Spleen (tissue), 11 donors: ENCODE data around the gene PAK4. TPM values are rescaled to one million over a fixed set of nuclear protein-coding genes. Genes with fewer than 3 reads are reported as not detected.

ENCODE experiments used
- DNase-seq: peaks from one replicate; pipeline ENCODE4 v3.0.0-alpha.2; 2020
- H3K27ac ChIP-seq, 8 donors: fragments of 200-600 bp; sonication (generic) in 7 of 8; 1 replicate in 4 of 8; 2 replicates in 4 of 8; pipeline versions ENCODE4 v1.5.0 to v1.8.0; 2016 to 2021; ENCODE audit warnings: inconsistent platforms in 4 of 8, mild to moderate bottlenecking in 4 of 8, moderate library complexity in 1 of 8
- H3K27me3 ChIP-seq, 7 donors: fragments of 200-600 bp; sonication (generic) in 6 of 7; replicated peaks in 1 of 7; 1 replicate in 4 of 7; 2 replicates in 3 of 7; pipeline versions ENCODE4 v1.5.0 to v1.8.0; 2016 to 2021; ENCODE audit warnings: inconsistent platforms in 3 of 7, mild to moderate bottlenecking in 1 of 7
- H3K36me3 ChIP-seq, 6 donors: fragments of 200-600 bp; sonication (generic) in 5 of 6; 1 replicate in 4 of 6; 2 replicates in 2 of 6; pipeline versions ENCODE4 v1.5.0 to v1.8.0; 2016 to 2021; ENCODE audit warnings: inconsistent platforms in 2 of 6
- H3K4me1 ChIP-seq, 6 donors: fragments of 200-600 bp; sonication (generic) in 5 of 6; 1 replicate in 3 of 6; 2 replicates in 3 of 6; pipeline versions ENCODE4 v1.5.0 to v1.8.0; 2016 to 2021; ENCODE audit warnings: inconsistent platforms in 3 of 6
- H3K4me3 ChIP-seq, 8 donors: fragments of 200-600 bp; sonication (generic) in 7 of 8; 1 replicate in 4 of 8; 2 replicates in 4 of 8; pipeline versions ENCODE4 v1.5.0 to v1.8.0; 2016 to 2021; ENCODE audit warnings: inconsistent platforms in 4 of 8, mild to moderate bottlenecking in 4 of 8, moderate library complexity in 2 of 8
- H3K9me3 ChIP-seq, 8 donors: fragments of 200-600 bp; sonication (generic) in 7 of 8; 1 replicate in 4 of 8; 2 replicates in 4 of 8; pipeline versions ENCODE4 v1.5.0 to v1.8.0; 2016 to 2021; ENCODE audit warnings: inconsistent platforms in 4 of 8
- POLR2A ChIP-seq, 3 donors: fragments of 450-650 bp; IDR thresholded peaks; one replicate each; pipeline ENCODE4 v1.5.1; 2017; ENCODE audit warnings: antibody characterized with exemption in 3 of 3, mild to moderate bottlenecking in 1 of 3
- POLR2AphosphoS5 ChIP-seq, 3 donors: sonication (generic); formaldehyde crosslinking; IDR thresholded peaks; one replicate each; pipeline ENCODE4 v1.5.1; 2017; ENCODE audit warnings: antibody characterized with exemption in 3 of 3
- WGBS, 5 donors: extraction: QIAGEN DNeasy Blood & Tissue Kit in 3 of 5; methylation state at CpG; one replicate each; pipeline versions ENCODE4 v1.1.5 to v1.1.7; 2013 to 2018; 5-methylcytosine and 5-hydroxymethylcytosine counted together
- intact Hi-C: fragments of 100-400 bp; cut with DNase I; formaldehyde crosslinking; loops from one replicate; pipeline ENCODE4 v1.15.0; 2023; ENCODE audit warnings: low total_unique reads
- polyA plus RNA-seq, 3 donors: library from polyadenylated mRNA; stranded (reverse); fragments of 200-250 nt; gene quantifications; one replicate each; pipeline ENCODE4 v1.2.1, GENCODE V29; 2013
- total RNA-seq, 7 donors: library from RNA; depleted of rRNA in 3 of 7; stranded (reverse); fragments of >200 nt in 3 of 7; fragmentation: NEBNext Ultra II Directional in 4 of 7; extraction: Animal tissue kit (Norgen Biotek cat#: 25700) in 4 of 7; gene quantifications; one replicate each; pipeline versions ENCODE4 v1.1.0 to v1.2.1, GENCODE V29; 2016 to 2021
- TF ChIP-seq, protein P1 (sequence below), 11 experiments: fragments of 200-600 bp in 7 of 11; fragments of 450-650 bp in 4 of 11; sonication (generic) in 4 of 11; IDR thresholded peaks in 8 of 11; conservative IDR thresholded peaks in 3 of 11; 1 replicate in 7 of 11; 2 replicates in 4 of 11; pipeline versions ENCODE4 v1.4.0 to v1.8.0; 2016 to 2021; ENCODE audit warnings: antibody characterized with exemption in 11 of 11, inconsistent platforms in 4 of 11, mild to moderate bottlenecking in 1 of 11
- donor health status: healthy with polysubstance abuse.
- donor health status: DM: no; HTN: no; CAD: no; lungs with moderate emphysema.
- donor health status: DM: no; HTN: no; CAD: no.
- donor health status: Bipolar disorder and iron deficiency.
- donor health status: healthy.
- donor health status: DM: no; HTN: no; CAD: no.
- donor health status: DM: yes; HTN: yes; CAD: no.

PAK4 gene
- total and polyA plus RNA-seq, 10 donors: 5.2 to 27.8 (median 14.7) TPM

DNA sequence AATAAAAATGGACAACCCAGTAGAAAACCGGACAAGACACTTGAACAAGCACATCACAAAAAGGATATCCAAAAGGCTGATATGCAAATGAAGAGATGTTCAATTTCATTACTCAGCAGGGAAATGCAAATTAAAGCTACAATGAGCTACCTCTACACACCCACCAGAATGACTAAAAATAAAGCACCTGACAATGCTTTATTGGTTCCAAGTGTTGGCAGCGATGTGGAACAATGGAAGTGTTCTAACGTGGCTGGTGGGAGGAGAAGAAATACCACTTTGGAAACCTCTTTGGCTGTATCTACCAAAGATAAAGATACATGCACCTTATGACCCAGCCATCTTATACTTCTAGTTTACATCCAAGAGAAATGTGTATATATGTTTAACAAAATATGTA, 45.2 kb upstream of the PAK4 start:
- TF ChIP-seq POLR2A (IDR thresholded peaks at IDR 0.05): no peak
- TF ChIP-seq, protein P1, sequence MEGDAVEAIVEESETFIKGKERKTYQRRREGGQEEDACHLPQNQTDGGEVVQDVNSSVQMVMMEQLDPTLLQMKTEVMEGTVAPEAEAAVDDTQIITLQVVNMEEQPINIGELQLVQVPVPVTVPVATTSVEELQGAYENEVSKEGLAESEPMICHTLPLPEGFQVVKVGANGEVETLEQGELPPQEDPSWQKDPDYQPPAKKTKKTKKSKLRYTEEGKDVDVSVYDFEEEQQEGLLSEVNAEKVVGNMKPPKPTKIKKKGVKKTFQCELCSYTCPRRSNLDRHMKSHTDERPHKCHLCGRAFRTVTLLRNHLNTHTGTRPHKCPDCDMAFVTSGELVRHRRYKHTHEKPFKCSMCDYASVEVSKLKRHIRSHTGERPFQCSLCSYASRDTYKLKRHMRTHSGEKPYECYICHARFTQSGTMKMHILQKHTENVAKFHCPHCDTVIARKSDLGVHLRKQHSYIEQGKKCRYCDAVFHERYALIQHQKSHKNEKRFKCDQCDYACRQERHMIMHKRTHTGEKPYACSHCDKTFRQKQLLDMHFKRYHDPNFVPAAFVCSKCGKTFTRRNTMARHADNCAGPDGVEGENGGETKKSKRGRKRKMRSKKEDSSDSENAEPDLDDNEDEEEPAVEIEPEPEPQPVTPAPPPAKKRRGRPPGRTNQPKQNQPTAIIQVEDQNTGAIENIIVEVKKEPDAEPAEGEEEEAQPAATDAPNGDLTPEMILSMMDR (IDR thresholded peaks at IDR 0.05 in 8 of 11, conservative IDR thresholded peaks at IDR 0.05 in 3 of 11): no peak
- TF ChIP-seq POLR2AphosphoS5 (IDR thresholded peaks at IDR 0.05): no peak
- H3K4me1 ChIP-seq: peaks cover 0 to 21% (median 12%) of the 10 kb centered on the region in 6 donors

DNA sequence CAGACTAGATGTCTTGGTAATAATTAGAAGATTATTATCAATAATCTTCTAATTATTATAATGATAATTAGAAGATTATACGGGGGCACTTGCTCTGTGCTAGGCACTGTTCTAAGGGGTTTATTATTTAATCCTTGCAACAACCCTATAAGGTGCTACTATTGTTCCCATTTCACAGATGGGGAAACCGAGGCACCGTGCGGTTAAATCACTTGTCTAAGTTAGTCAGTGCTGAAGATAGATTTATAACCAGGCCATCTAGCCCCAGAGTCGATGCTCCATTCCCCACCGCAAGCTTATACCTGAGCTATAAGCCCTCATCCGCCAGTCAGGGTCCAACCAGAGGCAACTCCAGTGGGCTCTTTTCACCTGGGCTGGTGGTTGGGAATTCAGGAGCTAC, 43.4 kb upstream of the PAK4 start:
- Histone ChIP-seq H3K36me3 (no peaks in the 10 kb centered on the region), H3K4me3 (no peak overlapping the region), H3K27me3 (peaks cover 7 to 95% (median 46%) of the 10 kb centered on the region in 7 donors), H3K9me3 (no peaks in the 10 kb centered on the region), H3K27ac (no peak overlapping the region), H3K4me1 (peaks cover 0 to 21% (median 12%) of the 10 kb centered on the region in 6 donors)
- TF ChIP-seq POLR2AphosphoS5 (IDR thresholded peaks at IDR 0.05): no peak
- no peak for TF ChIP-seq POLR2A (IDR thresholded peaks at IDR 0.05)
- TF ChIP-seq, protein P1 (IDR thresholded peaks at IDR 0.05 in 8 of 11, conservative IDR thresholded peaks at IDR 0.05 in 3 of 11): no peak
- DNase-seq: no peak
- WGBS, 5 donors: 86 to 92% (median 89%) methylated on average over 7 of the region's 7 CpGs
- intact Hi-C loops: no loop called here

More for the DNA sequence above, 45.2 kb upstream of the PAK4 start:
- Histone ChIP-seq H3K27me3 (peaks cover 7 to 90% (median 43%) of the 10 kb centered on the region in 7 donors), H3K36me3 (no peaks in the 10 kb centered on the region), H3K9me3 (no peaks in the 10 kb centered on the region), H3K4me3 (no peak overlapping the region), H3K27ac (no peak overlapping the region)
- no peak for DNase-seq
- 47 to 69% (median 55%) methylated on average over 3 of the region's 3 CpGs for WGBS, 5 donors
- intact Hi-C loops: no loop called here

DNA sequence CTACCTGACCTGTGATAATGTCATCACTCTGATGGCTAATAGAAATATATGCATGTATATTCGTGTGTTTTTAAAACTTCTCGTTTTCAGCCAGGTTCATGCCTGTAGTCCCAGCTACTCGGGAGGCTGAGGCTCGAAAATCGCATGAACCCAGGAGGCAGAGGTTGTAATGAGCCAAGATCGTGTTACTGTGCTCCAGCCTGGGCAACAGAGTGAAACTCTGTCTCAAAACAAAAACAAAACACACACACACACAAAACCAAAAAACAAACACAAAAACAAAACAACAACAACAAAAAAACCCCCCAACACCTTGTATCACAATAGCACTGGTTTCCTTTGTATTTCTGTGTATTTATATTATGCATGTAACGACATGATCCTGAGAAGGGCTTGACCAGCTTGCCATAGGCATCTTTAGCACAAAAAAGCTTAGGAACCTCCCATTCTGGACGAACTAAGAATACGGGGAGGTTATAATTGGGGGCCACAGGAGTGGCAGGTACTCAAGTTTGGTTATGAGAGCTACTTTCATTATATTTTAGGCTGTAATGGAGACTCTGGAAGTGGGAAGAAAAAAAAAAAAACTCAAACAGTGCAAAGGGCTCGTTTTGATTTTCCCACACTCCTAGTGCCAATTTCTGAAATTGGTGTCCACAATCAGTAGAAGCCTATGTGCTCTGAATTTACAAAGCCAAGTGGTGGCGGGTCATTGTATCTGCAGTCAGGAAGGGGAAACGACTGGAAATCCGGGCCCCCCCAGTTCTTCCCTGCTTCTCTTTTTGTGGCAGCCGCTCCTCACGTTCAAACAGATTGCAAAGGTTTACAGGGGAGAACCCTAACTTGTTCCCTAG, 42.6 kb upstream of the PAK4 start:
- TF ChIP-seq POLR2AphosphoS5 (IDR thresholded peaks at IDR 0.05) (no peak), POLR2A (IDR thresholded peaks at IDR 0.05) (no peak)
- TF ChIP-seq, protein P1 (IDR thresholded peaks at IDR 0.05 in 8 of 11, conservative IDR thresholded peaks at IDR 0.05 in 3 of 11): no peak
- Histone ChIP-seq H3K36me3 (no peaks in the 10 kb centered on the region), H3K27me3 (peaks cover 7 to 95% (median 46%) of the 10 kb centered on the region in 7 donors), H3K4me3 (peak overlapping the region in 1 of 8 donors; percentile 58), H3K27ac (no peak overlapping the region), H3K9me3 (no peaks in the 10 kb centered on the region), H3K4me1 (peaks cover 0 to 21% (median 12%) of the 10 kb centered on the region in 6 donors)
- intact Hi-C loops: no loop called here
- WGBS, 5 donors: 12 to 26% (median 14%) methylated on average over 15 of the region's 15 CpGs
- no peak for DNase-seq

DNA sequence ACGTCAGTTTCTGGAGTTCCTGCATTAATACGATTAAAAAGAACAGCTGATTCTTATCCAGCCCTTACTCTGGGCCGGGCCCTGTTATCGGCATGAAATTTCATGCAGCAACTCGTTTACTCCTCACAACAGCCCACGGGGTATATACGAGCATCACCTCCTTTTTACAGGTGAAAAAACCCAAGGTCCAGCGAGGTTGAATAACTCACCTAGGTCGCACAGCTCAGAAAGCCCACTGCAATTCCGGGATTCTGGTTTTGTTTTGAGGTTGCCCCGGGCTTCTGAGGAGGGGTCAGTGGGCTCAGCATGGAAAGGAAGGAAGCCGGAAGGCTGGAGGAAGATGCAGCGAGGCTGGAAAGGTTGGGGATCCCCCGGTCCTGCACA, 42.0 kb upstream of the PAK4 start:
- 1 to 3% (median 2%) methylated on average over 14 of the region's 14 CpGs for whole genome bisulfite sequencing, 5 donors
- DNase-seq: no peak
- Histone ChIP-seq H3K4me3 (peak overlapping the region in 2 of 8 donors; percentile 3 to 58), H3K27me3 (peaks cover 7 to 95% (median 46%) of the 10 kb centered on the region in 7 donors), H3K4me1 (peaks cover 0 to 21% (median 12%) of the 10 kb centered on the region in 6 donors), H3K27ac (no peak overlapping the region), H3K36me3 (no peaks in the 10 kb centered on the region), H3K9me3 (no peaks in the 10 kb centered on the region)
- intact Hi-C loops: no loop called here
- TF ChIP-seq, protein P1 (IDR thresholded peaks at IDR 0.05 in 8 of 11, conservative IDR thresholded peaks at IDR 0.05 in 3 of 11): no peak
- TF ChIP-seq POLR2A (IDR thresholded peaks at IDR 0.05) (no peak), POLR2AphosphoS5 (IDR thresholded peaks at IDR 0.05) (no peak)
